Activated T-helper 9 cell treated with anti-CD3 and anti-CD28 coated beads, Interleukin-2, amount 50 U/mL, for 16 hours (primary cell): Measurements from ENCODE around the gene PTP4A1.
"Not testable (repeated sequence)": the region's sequence is repeated elsewhere in the genome, so short reads cannot be mapped to it uniquely, and the experiment has no call there.

Experiments used
- DNase-seq: peaks from one replicate; pipeline ENCODE4 v3.0.0-alpha.2; 2020; ENCODE audit warnings: low read depth

PTP4A1 gene

GRCh38 chr6:63572044-63572746, at the start of gene PTP4A1, which contains the start of gene LOC128125822:
PTP4A1 (plus strand) TSS chr6:63572480; CDS start chr6:63576881, 4,401 bp downstream.
LOC128125822 (plus strand) TSS chr6:63572480.
- peak; percentile 95 for DNase-seq

- DNase-seq = not testable (repeated sequence)
Measured at GRCh38 chr6:63522911-63523287, 49.4 kb upstream of the PTP4A1 start.

- DNase-seq = no peak
Measured at GRCh38 chr6:63523630-63524029, 48.6 kb upstream of the PTP4A1 start.

GRCh38 chr6:63525186-63525878, 46.9 kb upstream of the PTP4A1 start:
- no peak for DNase-seq

GRCh38 chr6:63526931-63527330, 45.3 kb upstream of the PTP4A1 start:
- no peak for DNase-seq

GRCh38 chr6:63527658-63528514, 44.4 kb upstream of the PTP4A1 start:
- DNase-seq = no peak

GRCh38 chr6:63529498-63529897, 42.8 kb upstream of the PTP4A1 start:
- no peak for DNase-seq

- DNase-seq = no peak
Measured at GRCh38 chr6:63530182-63530581, 42.1 kb upstream of the PTP4A1 start.

GRCh38 chr6:63530991-63531390, 41.3 kb upstream of the PTP4A1 start:
- DNase-seq = no peak

GRCh38 chr6:63533026-63533425, 39.3 kb upstream of the PTP4A1 start:
- no peak for DNase-seq

- DNase-seq = no peak
Measured at GRCh38 chr6:63533952-63534351, 38.3 kb upstream of the PTP4A1 start.

GRCh38 chr6:63537201-63537958, 34.9 kb upstream of the PTP4A1 start:
- DNase-seq = no peak

GRCh38 chr6:63537959-63538300, 34.4 kb upstream of the PTP4A1 start:
- no peak for DNase-seq

GRCh38 chr6:63538550-63538949, 33.7 kb upstream of the PTP4A1 start:
- no peak for DNase-seq

GRCh38 chr6:63543001-63543400, 29.3 kb upstream of the PTP4A1 start:
- DNase-seq = no peak

GRCh38 chr6:63543982-63544381, 28.3 kb upstream of the PTP4A1 start:
- DNase-seq = no peak

GRCh38 chr6:63546236-63546635, 26.0 kb upstream of the PTP4A1 start:
- no peak for DNase-seq

GRCh38 chr6:63546697-63547096, 25.6 kb upstream of the PTP4A1 start:
- DNase-seq = no peak

- no peak for DNase-seq
Measured at GRCh38 chr6:63549076-63549475, 23.2 kb upstream of the PTP4A1 start.

- DNase-seq = no peak
Measured at GRCh38 chr6:63553208-63553607, 19.1 kb upstream of the PTP4A1 start.

- DNase-seq = no peak
Measured at GRCh38 chr6:63553900-63554299, 18.4 kb upstream of the PTP4A1 start.

- no peak for DNase-seq
Measured at GRCh38 chr6:63554782-63555181, 17.5 kb upstream of the PTP4A1 start.
